Erythroblast (primary cell): Measurements from ENCODE around the gene NENF.
A peak's percentile ranks its signal among the peaks of the same experiment; 100 is the strongest.

ENCODE experiments used
- DNase-seq, 2 experiments: peaks; one replicate each; lab custom pipeline; 2025; lab: John Stamatoyannopoulos, UW
- GATA1 ChIP-seq: IDR thresholded peaks from 2 replicates; pipeline ENCODE4 v1.6.1; 2011; ENCODE audit warnings: low read depth, mild to moderate bottlenecking, control low read depth, low read length, moderate library complexity
- POLR2A ChIP-seq: IDR thresholded peaks from 2 replicates; pipeline ENCODE4 v1.6.1; 2011; ENCODE audit warnings: mild to moderate bottlenecking, low read length

The NENF gene

DNA sequence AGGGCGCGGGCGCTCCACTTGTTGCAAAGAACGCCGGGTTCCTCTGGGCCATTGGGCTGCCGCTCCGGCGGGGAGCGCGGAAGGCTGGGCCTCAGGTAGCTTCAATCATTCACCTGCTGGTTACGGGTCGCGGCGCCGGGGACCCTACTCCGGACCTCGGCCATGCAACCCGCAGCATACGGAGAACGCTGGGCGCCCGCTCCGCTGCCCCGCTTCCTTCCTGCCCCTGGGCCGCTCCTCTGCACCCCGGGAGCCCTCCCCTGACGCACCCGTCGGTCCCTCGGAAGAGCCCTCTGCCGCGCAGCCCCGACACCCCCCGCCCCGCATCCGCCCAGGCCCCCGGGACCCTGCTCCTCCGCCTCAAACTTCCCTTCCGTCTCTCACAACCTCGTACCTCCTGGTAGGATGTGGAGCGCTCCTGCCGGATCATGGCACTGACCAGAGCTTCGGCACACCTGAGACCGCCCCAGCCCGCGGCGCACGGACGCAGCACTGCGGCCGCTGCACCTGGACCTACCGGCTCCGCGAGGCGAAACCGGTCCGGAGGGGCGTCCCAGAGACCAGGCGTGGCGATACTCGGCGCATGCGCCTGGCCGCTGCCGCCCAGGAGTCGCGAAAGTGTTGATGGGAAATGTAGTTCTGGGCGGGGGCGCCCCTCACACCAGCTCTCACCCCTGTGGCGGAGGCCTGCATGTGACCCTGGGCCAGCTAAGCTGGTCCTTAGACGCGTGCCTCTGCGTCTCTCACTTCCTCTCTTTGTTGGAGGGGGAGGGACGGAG lies 18.2 kb upstream of the NENF start, which contains the start of gene PACC1:
Gene PACC1 (minus strand): TSS at position 559 of the 779 bp plus-strand sequence. CDS start 129 bp downstream, at position 430.
- no peak for TF ChIP-seq GATA1
- TF ChIP-seq POLR2A: peak; percentile 71
- peak; percentile 93 for DNase-seq

DNA sequence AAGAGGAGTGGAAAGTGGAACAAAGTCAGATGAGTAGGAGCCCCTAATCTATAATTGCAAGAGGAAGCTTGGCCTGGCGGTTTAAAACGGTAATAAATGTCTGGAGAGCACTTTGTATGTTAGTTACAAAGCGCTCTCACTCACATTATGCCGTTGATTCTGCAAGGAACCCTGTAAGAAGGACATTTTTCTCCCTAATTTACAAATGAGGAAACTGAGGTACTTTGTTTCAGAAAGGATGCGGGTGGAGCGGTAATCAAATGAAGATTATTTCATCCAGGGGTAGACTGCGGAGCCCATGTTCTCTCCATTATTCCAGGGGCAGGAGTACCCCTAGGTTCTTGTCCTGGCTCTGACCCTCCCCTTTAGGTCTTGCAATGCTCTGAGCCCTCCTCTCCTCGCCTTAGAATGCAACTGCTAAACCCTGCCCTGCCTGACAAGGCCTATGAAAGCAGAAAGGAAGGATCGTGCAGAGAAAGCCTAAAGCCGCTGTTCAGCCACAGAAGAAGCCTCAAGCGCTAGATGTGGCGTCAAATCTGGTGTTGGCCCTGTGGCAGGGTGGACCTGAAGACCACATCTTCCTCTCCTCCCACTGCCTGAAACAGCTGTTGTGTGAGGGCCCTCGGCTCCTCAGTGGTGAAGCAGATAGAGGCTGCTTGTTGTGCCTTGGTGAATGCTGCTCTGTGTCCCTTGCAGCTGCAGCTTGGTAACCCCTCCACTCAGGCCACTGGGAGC lies 17.4 kb upstream of the NENF start:
- peak; percentile 29 to 33 for DNase-seq
- TF ChIP-seq POLR2A: peak; percentile 55
- no peak for TF ChIP-seq GATA1

DNA sequence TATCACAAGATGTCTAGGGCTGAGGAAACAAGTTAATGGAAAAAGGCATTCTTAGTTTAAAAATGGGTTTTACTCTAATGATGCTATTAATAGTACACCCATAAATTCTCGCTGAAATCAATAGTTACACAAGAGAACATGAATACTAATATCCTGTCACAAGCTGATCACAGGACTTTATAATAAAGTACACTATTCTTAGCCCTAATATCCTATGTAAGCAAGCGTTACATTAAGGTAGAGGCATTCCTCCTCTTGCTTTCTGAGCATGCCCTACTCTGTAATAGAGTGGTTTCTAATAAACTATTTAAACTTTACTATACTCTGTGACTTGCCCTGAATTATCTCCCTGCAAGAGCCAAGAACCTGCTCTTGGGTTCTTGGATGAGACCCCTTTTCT lies 11.6 kb upstream of the NENF start:
- DNase-seq: no peak
- TF ChIP-seq GATA1 (no peak), POLR2A (no peak)

DNA sequence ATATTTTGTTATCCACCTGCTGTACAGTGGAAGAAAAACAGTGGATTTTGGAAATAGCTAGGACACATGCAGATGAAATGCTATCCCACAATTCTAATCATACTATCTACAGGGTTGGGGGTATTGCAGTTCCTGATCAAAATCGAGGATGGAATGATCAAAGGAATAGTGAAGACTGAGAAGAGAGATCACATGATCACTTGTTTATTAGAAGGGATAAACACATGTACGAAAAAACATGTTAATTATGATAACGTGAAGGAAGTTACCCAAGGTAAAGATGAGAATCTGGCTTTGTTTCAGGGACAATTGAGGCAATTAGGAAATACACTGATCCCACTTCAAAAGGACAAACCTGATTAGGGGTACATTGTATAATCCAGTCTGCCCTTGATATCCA lies 8.8 kb upstream of the NENF start:
- no peak for TF ChIP-seq GATA1
- TF ChIP-seq POLR2A: no peak
- no peak for DNase-seq

DNA sequence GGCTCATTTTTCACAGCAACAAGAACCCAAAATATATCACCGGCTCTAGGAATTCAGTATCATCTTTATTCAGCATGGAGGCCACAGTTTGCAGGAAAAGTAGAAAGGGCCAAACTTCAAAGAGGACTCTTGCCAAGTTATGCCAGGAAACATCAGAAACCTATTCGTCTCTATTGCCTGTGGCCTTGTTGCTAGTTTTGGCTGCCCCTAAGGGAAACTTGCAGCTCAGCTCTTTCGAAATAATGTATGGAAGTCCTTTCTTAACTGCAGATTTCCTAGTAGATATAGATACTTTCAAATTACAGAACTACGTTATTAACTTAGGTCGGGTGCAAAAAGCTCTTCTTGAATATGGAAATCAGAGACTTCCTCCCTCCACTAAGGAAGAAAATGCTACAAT lies 4.2 kb upstream of the NENF start:
- DNase-seq: no peak
- TF ChIP-seq POLR2A (no peak), GATA1 (no peak)

DNA sequence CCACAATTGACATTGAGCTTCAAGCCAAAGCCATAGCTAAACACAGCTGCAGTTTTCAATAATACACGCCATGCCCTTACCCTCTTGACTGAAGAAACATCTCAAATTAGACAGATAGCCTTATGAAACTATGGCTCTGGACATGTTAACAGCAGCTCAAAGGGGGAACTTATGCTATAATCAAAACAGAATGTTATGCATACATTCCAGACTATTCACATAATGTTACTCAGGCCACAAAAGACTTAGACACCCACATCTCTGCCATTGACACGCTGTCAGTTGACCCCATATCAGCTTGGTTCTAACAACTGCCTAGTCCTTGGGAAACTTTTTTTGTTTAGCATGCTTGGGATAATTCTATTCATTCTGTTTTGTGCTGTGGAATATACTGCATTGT lies 2.3 kb upstream of the NENF start:
- no peak for DNase-seq
- TF ChIP-seq GATA1 (no peak), POLR2A (no peak)

DNA sequence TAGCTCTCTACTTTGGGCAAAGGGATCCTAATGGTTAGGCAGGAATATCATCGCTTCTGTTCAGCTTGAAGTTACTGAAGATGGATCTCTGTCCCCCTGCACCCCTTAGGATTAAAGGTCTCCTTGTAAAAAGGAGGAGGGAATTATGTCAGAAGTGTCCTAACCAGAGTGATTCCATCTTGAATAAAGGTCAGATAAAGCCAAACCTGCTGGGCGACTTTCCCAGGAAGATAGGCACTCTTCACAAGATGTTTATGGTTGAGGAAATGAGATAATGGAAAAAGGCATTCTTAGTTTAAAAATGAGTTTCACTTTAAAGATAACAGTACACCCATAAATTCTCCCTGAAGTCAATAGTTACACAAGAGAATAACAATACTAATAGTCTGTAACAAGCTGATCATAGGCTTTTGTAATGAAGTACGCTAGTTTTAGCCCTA lies 1.7 kb upstream of the NENF start:
- peak; percentile 38 to 67 for DNase-seq
- TF ChIP-seq GATA1 (no peak), POLR2A (no peak)

DNA sequence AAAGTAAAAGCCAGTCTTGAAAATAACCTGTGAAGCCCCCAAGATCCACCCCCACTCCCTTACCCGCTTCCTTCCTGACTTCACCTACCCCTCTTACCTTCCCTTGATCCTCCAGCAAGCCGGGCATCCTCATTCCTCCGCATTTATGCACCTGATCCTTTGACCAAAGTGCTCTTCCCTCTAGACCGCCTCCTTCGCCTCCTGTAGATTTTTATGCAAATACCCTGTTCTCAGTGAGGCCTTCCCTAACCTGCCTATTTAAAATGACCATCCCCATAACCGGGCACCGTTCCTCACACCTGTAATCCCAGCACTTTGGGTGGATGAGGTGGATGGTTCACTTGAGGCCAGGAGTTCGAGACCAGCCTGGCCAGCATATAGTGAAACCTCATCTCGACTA lies 1.1 kb upstream of the NENF start:
- TF ChIP-seq GATA1: no peak
- TF ChIP-seq POLR2A: no peak
- no peak for DNase-seq

DNA sequence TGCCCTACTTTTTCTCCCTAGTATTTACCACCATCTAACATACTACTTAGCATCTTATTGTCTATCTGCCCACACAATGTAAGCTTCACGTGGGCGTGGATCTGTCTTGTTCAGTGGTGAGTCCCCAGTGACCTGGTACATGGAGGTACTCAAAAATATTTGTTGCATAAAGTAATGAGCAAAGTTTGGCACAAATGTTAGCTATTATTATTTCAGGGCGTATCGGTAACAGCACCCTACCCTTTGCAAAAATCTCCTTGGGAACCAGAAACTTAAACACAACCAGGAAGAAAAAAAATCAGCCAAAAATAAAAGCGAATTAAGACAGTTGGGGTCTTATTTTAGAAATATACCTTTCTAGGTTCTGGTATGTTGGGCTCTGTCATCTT lies 454 bp upstream of the NENF start:
- no peak for TF ChIP-seq POLR2A
- no peak for TF ChIP-seq GATA1
- DNase-seq: peak; percentile 41 to 49

DNA sequence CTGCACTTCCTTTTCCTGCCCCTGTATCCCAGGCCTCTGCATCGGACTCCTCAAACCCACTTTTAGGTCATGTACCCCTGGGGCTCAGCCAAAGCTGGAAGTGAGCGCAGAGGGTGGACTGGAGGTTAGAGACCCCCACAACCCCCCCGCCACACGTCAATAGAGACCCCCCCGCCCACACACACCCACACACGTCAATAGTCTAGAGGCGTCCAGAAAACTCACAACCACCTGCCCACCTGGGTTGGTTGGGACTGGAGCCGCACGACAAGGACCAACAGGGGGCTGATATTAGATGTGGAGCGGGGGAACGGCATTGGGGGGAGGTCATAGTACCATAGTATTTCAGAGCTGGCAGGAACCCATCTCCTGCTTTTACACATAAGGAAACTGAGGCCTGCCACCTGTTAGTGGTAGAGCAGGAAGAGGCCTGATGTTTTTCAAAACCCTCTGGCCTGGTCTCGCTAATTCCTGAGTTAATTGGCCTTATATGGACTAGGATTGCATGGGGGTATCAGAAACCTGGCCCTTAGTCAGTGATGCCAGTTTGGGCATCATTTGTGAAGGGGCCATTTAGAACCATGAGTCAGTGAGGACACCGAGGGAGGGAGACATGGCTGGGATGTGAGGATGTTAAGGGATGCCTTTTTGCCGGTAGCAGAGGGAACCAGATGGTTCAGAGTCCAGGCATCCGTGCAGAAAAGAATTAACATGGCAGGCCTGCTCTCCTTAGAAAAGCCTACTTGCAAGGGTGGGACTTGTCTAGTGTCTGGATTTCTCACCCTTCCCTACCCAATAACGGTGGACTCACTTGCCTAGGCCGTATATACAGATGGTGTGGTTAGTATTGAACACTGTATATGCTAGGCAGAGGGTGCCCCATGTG lies 1.1 kb downstream of the NENF start:
- no peak for TF ChIP-seq POLR2A
- TF ChIP-seq GATA1: no peak
- no peak for DNase-seq

DNA sequence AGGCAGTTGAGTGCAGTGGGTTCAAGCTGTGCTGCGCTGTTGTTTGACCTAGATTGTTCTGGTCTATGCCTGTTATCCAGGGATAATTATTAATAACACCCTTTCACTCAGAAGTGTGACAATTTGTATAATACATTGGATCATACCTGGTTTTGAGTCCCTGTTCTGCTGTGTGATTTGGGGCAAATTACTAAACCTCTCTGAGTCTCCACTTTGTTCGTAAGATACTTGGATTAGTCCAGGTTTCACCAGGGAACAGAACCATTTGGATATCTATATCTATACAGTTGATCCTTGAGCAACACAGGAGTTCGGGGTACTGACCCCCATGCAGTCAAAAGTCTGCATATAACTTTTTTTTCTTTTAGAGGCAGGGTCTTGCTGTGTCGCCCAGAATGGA lies 2.3 kb downstream of the NENF start:
- TF ChIP-seq POLR2A: no peak
- TF ChIP-seq GATA1: no peak
- DNase-seq: no peak

DNA sequence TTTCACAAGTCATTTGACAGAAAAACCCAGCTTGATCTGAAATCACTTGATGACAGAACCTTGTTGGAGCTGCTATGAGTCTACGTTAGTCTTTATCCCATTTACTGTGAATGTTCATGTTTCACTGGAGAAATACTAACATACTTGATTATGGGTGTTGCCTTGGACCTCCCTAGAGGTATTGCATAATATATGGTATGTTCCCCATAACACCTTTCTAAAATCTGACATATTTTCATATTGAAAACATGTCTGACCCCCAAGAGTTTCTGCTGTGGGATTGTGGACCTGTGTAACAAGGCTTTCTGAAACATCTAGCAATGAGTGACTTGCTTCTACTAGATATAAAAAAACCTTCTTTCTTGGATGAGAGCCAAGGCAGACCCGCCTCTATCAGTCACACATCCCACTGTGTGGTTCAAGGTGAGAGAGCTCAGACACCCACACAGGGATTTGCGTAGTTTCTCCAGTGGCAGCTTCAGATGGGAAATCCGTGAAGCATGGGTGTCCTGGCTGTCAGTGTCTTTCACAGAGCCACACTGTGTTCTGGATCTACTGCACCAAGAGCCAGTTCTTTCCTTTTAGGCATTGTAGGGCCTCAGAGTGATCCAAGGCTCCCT lies 4.6 kb downstream of the NENF start:
- no peak for TF ChIP-seq POLR2A
- no peak for TF ChIP-seq GATA1
- peak; percentile 28 to 37 for DNase-seq

DNA sequence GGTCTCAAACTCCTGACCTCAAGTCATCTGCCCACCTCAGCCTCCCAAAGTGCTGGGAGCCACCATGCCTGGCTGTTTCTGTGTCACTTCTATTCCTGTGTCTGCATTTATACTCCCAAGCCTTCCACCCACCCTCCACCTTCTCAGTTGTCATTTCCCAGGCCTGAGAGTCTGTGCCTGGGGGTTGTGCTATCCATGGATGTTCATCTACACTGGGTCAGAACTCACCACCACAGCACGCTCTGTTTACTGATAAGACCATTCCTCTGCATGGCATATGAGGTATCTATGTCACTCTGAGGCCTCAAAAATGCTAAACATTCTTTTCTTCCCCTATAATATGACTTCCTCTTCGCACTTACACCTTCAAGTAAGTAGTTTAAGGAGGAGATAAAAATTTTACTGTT lies 6.1 kb downstream of the NENF start:
- TF ChIP-seq POLR2A: no peak
- TF ChIP-seq GATA1: no peak
- peak; percentile 20 to 48 for DNase-seq

DNA sequence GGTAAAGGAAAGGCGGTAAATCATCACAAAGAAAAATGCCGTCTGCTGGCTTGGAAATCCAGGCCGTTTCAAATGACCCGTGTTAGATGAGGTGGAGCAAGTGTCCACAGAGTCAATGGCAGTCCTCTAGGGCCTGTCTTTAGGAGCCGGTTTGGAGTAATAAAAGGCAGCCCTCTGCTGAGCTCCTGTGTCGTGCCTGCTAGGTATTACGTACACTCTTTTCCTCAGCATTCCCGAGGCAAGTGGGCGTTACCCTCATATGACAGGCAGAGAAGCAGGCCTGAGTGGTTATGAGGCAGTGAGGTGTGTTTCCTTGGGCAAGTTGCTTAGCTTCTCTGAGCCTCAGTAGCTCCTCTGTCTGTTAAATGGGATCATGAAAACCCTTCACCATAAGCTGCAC lies 7.7 kb downstream of the NENF start:
- no peak for DNase-seq
- TF ChIP-seq GATA1: no peak
- no peak for TF ChIP-seq POLR2A
